Esophagus muscularis mucosa (tissue), 4 donors: ENCODE measurements around the gene ACOT8.

ENCODE experiments used
- EP300 ChIP-seq: sonication (generic); formaldehyde crosslinking; IDR thresholded peaks from one replicate; pipeline ENCODE4 v1.6.1; 2017; ENCODE audit warnings: antibody characterized with exemption
- POLR2AphosphoS5 ChIP-seq, 2 donors: sonication (generic); formaldehyde crosslinking; IDR thresholded peaks; one replicate each; pipeline ENCODE4 v1.6.1; 2017; ENCODE audit warnings: antibody characterized with exemption in 2 of 2
- TF ChIP-seq, protein P1 (sequence below), 3 experiments: fragments of 200-600 bp in 2 of 3; fragments of 450-650 bp in 1 of 3; sonication (generic) in 2 of 3; IDR thresholded peaks; one replicate each; pipeline ENCODE4 v1.5.1; 2017 to 2019; ENCODE audit warnings: antibody characterized with exemption in 3 of 3, mild to moderate bottlenecking in 2 of 3, moderate library complexity in 1 of 3

DNA sequence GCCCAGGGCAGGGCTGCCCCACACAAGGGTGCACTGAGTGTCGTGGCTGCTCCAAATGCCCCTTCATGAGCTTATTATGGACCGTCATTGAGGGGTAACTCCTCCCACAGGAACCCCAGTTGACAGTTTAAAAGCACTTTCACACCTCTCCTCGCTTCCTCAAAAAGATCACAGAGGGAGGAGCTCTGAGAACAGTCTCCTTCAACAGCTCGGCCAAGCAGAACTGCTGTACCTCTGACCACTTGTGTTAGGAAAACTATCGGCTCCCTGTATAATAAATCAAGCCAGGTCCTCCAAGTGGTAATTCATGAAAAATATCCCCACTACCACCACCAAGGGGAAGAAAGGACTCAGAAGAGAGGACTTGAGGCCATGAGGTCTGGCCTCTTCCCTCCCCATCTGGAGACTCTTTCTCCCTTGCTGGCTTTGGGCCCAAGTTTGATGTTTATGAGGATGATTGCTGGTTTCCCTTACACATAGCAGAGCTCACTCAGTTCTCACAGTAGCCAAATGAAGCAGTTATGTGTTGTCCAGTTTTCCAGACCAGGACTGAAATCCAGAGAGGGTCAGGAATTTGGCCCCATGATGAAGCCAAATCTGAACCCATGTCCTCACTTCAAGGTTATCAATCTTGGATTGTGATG, 14.9 kb downstream of the ACOT8 start:
- TF ChIP-seq, protein P1, sequence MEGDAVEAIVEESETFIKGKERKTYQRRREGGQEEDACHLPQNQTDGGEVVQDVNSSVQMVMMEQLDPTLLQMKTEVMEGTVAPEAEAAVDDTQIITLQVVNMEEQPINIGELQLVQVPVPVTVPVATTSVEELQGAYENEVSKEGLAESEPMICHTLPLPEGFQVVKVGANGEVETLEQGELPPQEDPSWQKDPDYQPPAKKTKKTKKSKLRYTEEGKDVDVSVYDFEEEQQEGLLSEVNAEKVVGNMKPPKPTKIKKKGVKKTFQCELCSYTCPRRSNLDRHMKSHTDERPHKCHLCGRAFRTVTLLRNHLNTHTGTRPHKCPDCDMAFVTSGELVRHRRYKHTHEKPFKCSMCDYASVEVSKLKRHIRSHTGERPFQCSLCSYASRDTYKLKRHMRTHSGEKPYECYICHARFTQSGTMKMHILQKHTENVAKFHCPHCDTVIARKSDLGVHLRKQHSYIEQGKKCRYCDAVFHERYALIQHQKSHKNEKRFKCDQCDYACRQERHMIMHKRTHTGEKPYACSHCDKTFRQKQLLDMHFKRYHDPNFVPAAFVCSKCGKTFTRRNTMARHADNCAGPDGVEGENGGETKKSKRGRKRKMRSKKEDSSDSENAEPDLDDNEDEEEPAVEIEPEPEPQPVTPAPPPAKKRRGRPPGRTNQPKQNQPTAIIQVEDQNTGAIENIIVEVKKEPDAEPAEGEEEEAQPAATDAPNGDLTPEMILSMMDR (IDR thresholded peaks at IDR 0.05) = no peak
- TF ChIP-seq EP300 (no peak), POLR2AphosphoS5 (IDR thresholded peaks at IDR 0.05) (no peak)
